Endodermal cell (in vitro differentiated cells): ENCODE measurements around the gene TBX15. TPM values are rescaled to one million over a fixed set of nuclear protein-coding genes. Genes with fewer than 3 reads are reported as not detected.

Experiments
- DNase-seq: peaks from one replicate; pipeline ENCODE4 v3.0.0-alpha.2; 2017
- H3K27ac ChIP-seq: 2 replicates; pipeline ENCODE4 v1.5.1; 2013; ENCODE audit warnings: mild to moderate bottlenecking, low read depth, low read length, moderate library complexity
- H3K27me3 ChIP-seq: 2 replicates; pipeline ENCODE4 v1.6.1; 2013; ENCODE audit warnings: mild to moderate bottlenecking, low read length, moderate library complexity; ENCODE audit not compliant: insufficient read depth, control insufficient read depth, poor library complexity, severe bottlenecking
- H3K36me3 ChIP-seq: 2 replicates; pipeline ENCODE4 v1.7.0; 2013; ENCODE audit warnings: mild to moderate bottlenecking, low read length, moderate library complexity; ENCODE audit not compliant: control insufficient read depth, insufficient read depth
- H3K4me1 ChIP-seq: one replicate; pipeline ENCODE4 v1.7.0; 2013; ENCODE audit warnings: low read length; ENCODE audit not compliant: control insufficient read depth, insufficient read depth
- H3K4me3 ChIP-seq: 2 replicates; pipeline ENCODE4 v1.5.1; 2013; ENCODE audit warnings: mild to moderate bottlenecking, low read length, moderate library complexity
- H3K9ac ChIP-seq: 2 replicates; pipeline ENCODE4 v1.6.1; 2013; ENCODE audit warnings: mild to moderate bottlenecking, low read length, moderate library complexity; ENCODE audit not compliant: poor library complexity, severe bottlenecking; ENCODE audit errors: extremely low read depth
- H3K9me3 ChIP-seq: 2 replicates; pipeline ENCODE4 v1.6.1; 2013; ENCODE audit warnings: mild to moderate bottlenecking, low read length, moderate library complexity; ENCODE audit not compliant: control insufficient read depth
- H3K27ac Mint-ChIP-seq: 2 replicates; pipeline ENCODE4 v1.8.0; 2020; ENCODE audit warnings: mixed read lengths
- H3K27me3 Mint-ChIP-seq: 2 replicates; pipeline ENCODE4 v1.8.0; 2021; ENCODE audit warnings: mild to moderate bottlenecking, mixed read lengths; ENCODE audit not compliant: insufficient read depth
- H3K36me3 Mint-ChIP-seq: 2 replicates; pipeline ENCODE4 v1.8.0; 2020; ENCODE audit warnings: low read depth, mixed read lengths
- H3K4me1 Mint-ChIP-seq: 2 replicates; pipeline ENCODE4 v1.8.0; 2020; ENCODE audit warnings: mixed read lengths
- H3K4me3 Mint-ChIP-seq: 2 replicates; pipeline ENCODE4 v1.8.0; 2020; ENCODE audit warnings: mild to moderate bottlenecking, moderate library complexity, mixed read lengths
- H3K9me3 Mint-ChIP-seq: 2 replicates; pipeline ENCODE4 v1.8.0; 2020; ENCODE audit warnings: mild to moderate bottlenecking, mixed read lengths
- CTCF ChIP-seq: fragments of 200-600 bp; sonication (generic); conservative IDR thresholded peaks from 2 replicates; pipeline ENCODE4 v1.5.0; 2021; ENCODE audit warnings: antibody characterized with exemption, mild to moderate bottlenecking
- whole genome bisulfite sequencing, 2 experiments: methylation state at CpG; one replicate each; pipeline versions ENCODE4 v1.1.5 to v1.1.7; 2013; ENCODE audit warnings: missing lambda C conversion rate in 2 of 2, mixed read lengths in 1 of 2; ENCODE audit not compliant: insufficient coverage in 1 of 2, insufficient read length in 1 of 2; 5-methylcytosine and 5-hydroxymethylcytosine counted together
- total RNA-seq, 2 donors: library from RNA; stranded (reverse); fragmentation: NEBNext Ultra II Directional in 1 of 2; extraction: Animal tissue kit (Norgen Biotek cat#: 25700) in 1 of 2; gene quantifications; 2 replicates in 1 of 2; 3 replicates in 1 of 2; pipeline ENCODE4 v1.2.1, GENCODE V29; 2021

Gene TBX15
- total RNA-seq, 2 donors from 2014 or later = 0.09 TPM; not detected in 1

GRCh38 chr1:118979754-118980575 lies 8.2 kb downstream of the TBX15 start:
- H3K4me3 ChIP-seq = peak overlapping the region; percentile 63
- no peak overlapping the region for H3K27ac ChIP-seq
- Mint-ChIP-seq H3K36me3 (no peaks in the 10 kb centered on the region), H3K27me3 (peaks cover 100% of the 10 kb centered on the region), H3K27ac (no peak overlapping the region), H3K9me3 (no peaks in the 10 kb centered on the region), H3K4me3 (peak overlapping the region; percentile 48), H3K4me1 (peaks cover 22% of the 10 kb centered on the region)
- no peaks in the 10 kb centered on the region for H3K36me3 ChIP-seq
- no peak overlapping the region for H3K9ac ChIP-seq
- no peak for TF ChIP-seq CTCF
- DNase-seq = peak; percentile 61
- peaks cover 95% of the 10 kb centered on the region for H3K27me3 ChIP-seq
- 46 to 48% methylated on average over 33 to 59 of the region's 59 CpGs for WGBS, 2 experiments
- H3K9me3 ChIP-seq = no peaks in the 10 kb centered on the region
- H3K4me1 ChIP-seq = no peaks in the 10 kb centered on the region

- Histone ChIP-seq H3K27me3 (peaks cover 86% of the 10 kb centered on the region), H3K4me3 (no peak overlapping the region), H3K9me3 (no peaks in the 10 kb centered on the region), H3K27ac (no peak overlapping the region), H3K36me3 (no peaks in the 10 kb centered on the region), H3K4me1 (no peaks in the 10 kb centered on the region), H3K9ac (no peak overlapping the region)
- Mint-ChIP-seq H3K27ac (no peak overlapping the region), H3K4me1 (peaks cover 18% of the 10 kb centered on the region), H3K4me3 (peak overlapping the region; percentile 48), H3K27me3 (peaks cover 100% of the 10 kb centered on the region), H3K36me3 (no peaks in the 10 kb centered on the region), H3K9me3 (no peaks in the 10 kb centered on the region)
- TF ChIP-seq CTCF = no peak
- WGBS, 2 experiments = 52 to 69% methylated on average over 12 to 23 of the region's 23 CpGs
- no peak for DNase-seq
These were observed 9.0 kb downstream of the TBX15 start for GRCh38 chr1:118978914-118979701.

- Mint-ChIP-seq H3K36me3 (no peaks in the 10 kb centered on the region), H3K9me3 (no peaks in the 10 kb centered on the region), H3K4me1 (peaks cover 9% of the 10 kb centered on the region), H3K27me3 (peaks cover 100% of the 10 kb centered on the region), H3K27ac (no peak overlapping the region), H3K4me3 (no peak overlapping the region)
- no peaks in the 10 kb centered on the region for H3K4me1 ChIP-seq
- H3K27me3 ChIP-seq = peaks cover 71% of the 10 kb centered on the region
- H3K9ac ChIP-seq = no peak overlapping the region
- no peak for DNase-seq
- no peak overlapping the region for H3K4me3 ChIP-seq
- H3K27ac ChIP-seq = no peak overlapping the region
- WGBS, 2 experiments = 81 to 93% methylated on average over 2 of the region's 2 CpGs
- H3K36me3 ChIP-seq = no peaks in the 10 kb centered on the region
- no peaks in the 10 kb centered on the region for H3K9me3 ChIP-seq
- no peak for TF ChIP-seq CTCF
These were observed 10.5 kb downstream of the TBX15 start for GRCh38 chr1:118977600-118977999.
